Left renal cortex interstitium (tissue), 4 donors: ENCODE data around the gene SPEN. TPM values are rescaled to one million over a fixed set of nuclear protein-coding genes. Genes with fewer than 3 reads are reported as not detected.
A peak's percentile ranks its signal among the peaks of the same experiment; 100 is the strongest.

Experiments
- DNase-seq, 4 donors: peaks; one replicate each; pipeline ENCODE4 v3.0.0-alpha.2; 2013; ENCODE audit warnings: low read depth in 4 of 4, low spot score in 2 of 4, missing footprints in 1 of 4
- polyA plus RNA-seq, 4 donors: library from polyadenylated mRNA; unstranded; fragments of 120-200 nt; gene quantifications; one replicate each; pipeline ENCODE4 v1.2.1, GENCODE V29; 2013; ENCODE audit not compliant: insufficient read length in 4 of 4

Gene SPEN
- polyA plus RNA-seq, 4 donors: 46.9 to 70.6 (median 58.3) TPM

- no peak for DNase-seq
Observed at GRCh38 chr1:15928971-15929965, 81.8 kb downstream of the SPEN start.

- DNase-seq: no peak
Observed at GRCh38 chr1:15931401-15931800, 83.9 kb downstream of the SPEN start.

GRCh38 chr1:15931884-15932283 lies 84.4 kb downstream of the SPEN start:
- DNase-seq: no peak

- no peak for DNase-seq
Observed at GRCh38 chr1:15932612-15933011, 85.1 kb downstream of the SPEN start.

GRCh38 chr1:15933684-15934083 lies 86.2 kb downstream of the SPEN start:
- no peak for DNase-seq

DNA sequence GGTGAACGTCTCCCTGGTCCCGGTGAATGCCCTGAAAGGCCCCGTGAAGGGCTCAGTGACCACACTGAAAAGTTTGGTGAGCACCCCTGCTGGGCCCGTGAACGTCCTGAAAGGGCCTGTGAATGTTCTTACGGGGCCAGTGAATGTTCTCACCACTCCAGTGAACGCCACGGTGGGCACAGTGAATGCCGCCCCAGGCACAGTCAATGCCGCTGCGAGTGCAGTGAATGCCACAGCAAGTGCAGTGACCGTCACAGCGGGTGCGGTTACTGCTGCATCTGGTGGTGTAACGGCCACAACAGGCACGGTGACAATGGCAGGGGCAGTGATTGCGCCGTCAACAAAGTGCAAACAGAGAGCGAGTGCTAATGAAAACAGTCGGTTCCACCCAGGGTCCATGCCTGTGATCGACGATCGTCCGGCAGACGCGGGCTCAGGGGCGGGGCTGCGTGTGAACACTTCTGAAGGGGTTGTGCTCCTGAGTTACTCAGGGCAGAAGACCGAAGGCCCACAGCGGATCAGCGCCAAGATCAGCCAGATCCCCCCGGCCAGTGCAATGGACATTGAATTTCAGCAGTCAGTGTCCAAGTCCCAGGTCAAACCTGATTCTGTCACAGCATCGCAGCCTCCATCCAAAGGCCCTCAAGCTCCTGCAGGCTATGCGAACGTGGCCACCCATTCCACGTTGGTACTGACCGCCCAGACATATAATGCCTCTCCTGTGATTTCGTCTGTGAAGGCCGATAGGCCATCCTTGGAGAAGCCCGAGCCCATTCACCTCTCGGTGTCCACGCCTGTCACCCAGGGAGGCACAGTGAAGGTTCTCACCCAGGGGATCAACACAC lies 86.9 kb downstream of the SPEN start:
- no peak for DNase-seq

GRCh38 chr1:15935056-15935950 lies 87.8 kb downstream of the SPEN start:
- DNase-seq: no peak

DNA sequence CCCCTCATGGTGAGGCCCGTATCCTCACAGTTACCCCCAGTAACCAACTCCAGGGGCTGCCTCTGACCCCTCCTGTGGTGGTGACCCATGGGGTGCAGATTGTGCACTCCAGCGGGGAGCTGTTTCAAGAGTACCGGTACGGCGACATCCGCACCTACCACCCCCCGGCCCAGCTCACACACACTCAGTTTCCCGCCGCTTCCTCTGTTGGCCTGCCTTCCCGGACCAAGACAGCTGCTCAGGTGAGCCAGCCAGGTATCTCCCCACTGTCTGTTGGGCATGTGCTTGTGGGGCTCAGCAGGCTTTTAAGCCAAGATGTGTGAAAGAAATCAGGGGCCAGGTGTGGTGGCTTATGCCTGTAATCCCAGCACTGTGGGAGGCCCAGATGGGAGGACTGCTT lies 88.5 kb downstream of the SPEN start:
- no peak for DNase-seq

- no peak for DNase-seq
Observed at GRCh38 chr1:15937146-15937545, 89.6 kb downstream of the SPEN start.

DNA sequence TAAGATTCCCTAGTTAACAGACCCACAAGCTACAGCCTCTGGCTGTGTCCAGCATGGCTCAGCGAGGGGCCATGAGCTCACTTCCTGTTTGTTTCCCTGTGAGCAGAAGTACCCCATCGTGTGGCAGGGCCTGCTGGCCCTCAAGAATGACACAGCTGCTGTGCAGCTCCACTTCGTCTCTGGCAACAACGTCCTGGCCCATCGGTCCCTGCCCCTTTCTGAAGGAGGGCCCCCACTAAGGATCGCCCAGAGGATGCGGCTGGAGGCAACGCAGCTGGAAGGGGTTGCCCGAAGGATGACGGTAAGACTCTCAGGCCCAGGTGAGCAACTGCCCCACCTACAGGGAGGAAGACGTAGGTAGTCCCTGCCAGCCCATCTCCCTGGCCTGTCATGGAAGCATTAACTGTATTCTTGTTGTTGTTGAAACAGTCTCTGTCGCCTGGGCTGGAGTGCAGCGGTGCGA lies 90.2 kb downstream of the SPEN start:
- DNase-seq: no peak

DNA sequence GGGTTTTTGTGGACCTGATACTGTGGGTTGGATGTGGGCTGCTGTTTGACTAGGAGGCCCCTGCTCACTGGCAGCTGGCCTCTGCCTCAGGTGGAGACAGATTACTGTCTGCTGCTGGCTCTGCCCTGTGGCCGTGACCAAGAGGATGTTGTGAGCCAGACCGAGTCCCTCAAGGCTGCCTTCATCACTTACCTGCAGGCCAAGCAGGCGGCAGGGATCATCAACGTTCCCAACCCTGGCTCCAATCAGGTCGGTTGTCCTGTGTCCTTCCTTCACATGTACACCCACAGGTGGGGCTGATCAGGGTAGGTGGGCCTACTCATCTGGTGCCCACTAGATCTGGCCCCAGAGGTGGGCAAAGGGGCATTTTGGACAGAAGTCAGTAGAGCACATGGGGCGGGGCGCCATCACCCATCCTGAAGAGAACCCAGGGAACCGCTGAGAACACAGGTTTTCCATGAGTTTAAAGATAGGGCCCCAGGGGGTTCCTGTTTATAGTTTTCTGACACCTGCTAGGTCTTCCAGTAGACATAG lies 91.2 kb downstream of the SPEN start:
- DNase-seq: no peak

DNA sequence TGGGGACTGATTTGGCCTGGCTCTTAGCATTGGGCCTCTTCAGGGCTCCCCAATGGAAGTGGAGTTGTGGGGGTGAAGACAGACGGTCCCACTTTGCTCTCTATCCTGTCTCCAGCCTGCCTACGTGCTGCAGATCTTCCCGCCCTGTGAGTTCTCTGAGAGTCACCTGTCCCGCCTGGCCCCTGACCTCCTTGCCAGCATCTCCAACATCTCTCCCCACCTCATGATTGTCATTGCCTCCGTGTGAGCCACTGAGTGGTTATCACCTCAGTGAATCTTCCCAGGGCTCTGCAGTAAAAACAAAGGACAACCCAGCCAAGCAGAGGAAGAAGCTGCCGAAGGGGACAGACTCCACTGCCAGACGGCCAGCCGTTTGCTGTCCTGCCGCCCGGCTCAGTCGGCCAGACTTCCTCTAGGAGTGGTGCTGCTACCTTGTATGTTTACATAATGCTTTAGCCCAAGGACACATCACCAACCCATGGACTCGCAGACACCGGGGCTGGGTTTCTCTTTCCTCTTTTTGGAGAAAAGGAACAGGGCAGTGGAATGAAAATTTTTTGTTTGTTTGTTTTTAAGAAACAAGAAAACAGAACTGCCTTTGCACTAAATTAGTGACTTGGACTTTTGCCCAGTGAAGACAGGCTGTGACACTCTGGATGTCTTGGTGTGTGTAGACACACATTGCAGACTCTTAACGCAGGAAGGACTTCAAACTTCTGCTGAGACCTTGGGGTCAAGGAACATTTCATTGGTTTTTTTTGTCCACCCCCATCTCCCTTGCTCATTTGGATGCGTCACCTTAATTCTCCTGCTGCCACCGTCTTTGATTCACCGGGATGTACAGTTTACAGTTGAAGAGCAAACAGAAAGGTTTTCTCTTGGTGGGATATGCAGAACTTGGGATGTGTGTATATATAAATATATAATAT lies 91.9 kb downstream of the SPEN start:
- DNase-seq: peak in 1 of 4 donors; percentile 25

GRCh38 chr1:15940110-15941043 lies 92.9 kb downstream of the SPEN start:
- no peak for DNase-seq

DNA sequence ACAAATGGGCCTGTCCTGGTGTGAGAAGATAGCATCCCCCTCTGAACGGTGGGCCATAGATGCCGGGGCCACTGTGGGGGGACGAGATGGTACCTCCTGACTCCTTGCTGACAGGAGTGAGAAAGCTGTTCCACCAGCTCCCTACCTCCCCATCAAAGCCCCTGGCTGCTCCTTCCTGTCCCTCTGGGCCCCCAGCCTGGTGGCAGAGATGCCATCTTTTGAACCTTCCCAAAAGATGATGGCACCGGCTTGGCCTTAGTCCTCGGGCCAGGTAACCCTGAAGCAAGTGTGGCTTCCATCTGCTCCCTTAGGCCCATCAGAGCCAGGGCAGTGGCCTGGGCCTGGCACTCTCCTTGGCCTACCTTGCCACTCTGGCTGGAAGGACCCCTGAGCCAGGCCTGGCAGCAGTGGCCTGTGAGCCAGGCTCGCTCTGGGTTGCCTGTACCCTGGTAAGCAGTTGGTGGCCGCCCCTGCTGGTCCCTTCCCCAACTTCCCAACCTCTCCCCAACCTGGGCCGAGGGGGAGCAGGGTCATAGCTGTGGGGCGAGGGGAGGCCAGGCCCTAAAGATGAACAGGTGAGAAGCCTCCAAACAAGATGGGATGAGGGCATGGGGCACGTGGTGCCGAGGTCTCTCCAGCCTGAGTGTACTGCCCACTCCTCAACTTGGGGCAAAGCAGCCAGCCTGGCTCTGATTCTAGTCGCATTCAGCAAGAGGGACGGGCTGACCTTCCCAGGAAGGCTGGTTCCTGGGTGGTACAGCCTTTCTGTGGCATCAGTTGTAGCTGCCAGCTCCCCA lies 93.7 kb downstream of the SPEN start:
- no peak for DNase-seq

GRCh38 chr1:15941899-15942660 lies 94.6 kb downstream of the SPEN start:
- DNase-seq: no peak

DNA sequence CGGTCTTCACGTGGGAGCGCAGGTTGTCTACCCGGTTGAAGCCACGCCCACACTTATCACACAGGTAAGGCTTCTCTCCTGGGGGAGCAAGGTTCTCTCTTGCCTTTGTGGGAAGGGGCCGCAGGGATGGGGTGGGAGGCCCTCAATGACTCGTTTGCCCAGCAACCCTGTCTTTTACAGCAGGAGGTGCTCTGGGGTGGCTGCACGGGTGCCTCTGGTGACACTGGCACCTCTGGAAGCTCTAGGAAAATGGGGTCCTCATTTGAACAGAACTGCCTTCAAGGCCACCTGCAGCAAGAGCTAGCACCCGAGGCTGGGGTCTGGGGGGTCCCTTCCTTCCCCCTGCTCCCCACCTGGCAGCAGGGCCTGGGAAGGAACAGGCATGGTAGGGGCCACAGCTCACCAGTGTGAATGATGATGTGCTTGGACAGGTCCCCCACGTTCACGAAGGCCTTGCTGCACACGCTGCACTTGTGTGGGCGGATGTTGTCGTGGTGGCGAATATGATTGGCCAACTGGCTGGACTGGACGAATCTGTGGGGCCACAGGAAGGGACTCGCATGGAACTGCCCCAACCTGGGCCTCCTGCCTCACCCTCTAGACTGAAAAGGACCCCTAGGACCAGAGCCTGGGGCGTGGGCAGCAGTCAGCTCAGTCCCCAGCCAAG lies 95.3 kb downstream of the SPEN start:
- no peak for DNase-seq
